Epithelial cell of proximal tubule (primary cell): ENCODE results near the gene SLC12A4. TPM values are rescaled to one million over a fixed set of nuclear protein-coding genes. Genes with fewer than 3 reads are reported as not detected.
A peak's percentile ranks its signal among the peaks of the same experiment; 100 is the strongest.
"Not testable (repeated sequence)": the region's sequence is repeated elsewhere in the genome, so short reads cannot be mapped to it uniquely, and the experiment has no call there.

Experiments used
- DNase-seq: peaks from one replicate; pipeline ENCODE4 v3.0.0-alpha.2; 2011; ENCODE audit warnings: low read depth
- H3K4me3 ChIP-seq: 2 replicates; pipeline ENCODE4 v1.5.1; 2011; ENCODE audit warnings: low read depth, mild to moderate bottlenecking, low read length
- CTCF ChIP-seq: conservative IDR thresholded peaks from 2 replicates; pipeline ENCODE4 v1.5.1; 2012; ENCODE audit warnings: low read depth, mild to moderate bottlenecking, low read length
- total RNA-seq: library from RNA; depleted of rRNA; stranded (reverse); fragments of >200 nt; gene quantifications from 2 replicates; pipeline ENCODE4 v1.2.3, GENCODE V29; 2015

Gene SLC12A4
- 46.8 and 50.7 TPM in 2 replicates for total RNA-seq

GRCh38 chr16:67968400-67969253 lies at the start of gene SLC12A4:
Gene SLC12A4, minus strand, starts transcription at chr16:67968637. Its CDS starts 84 bp downstream, at chr16:67968553.
- TF ChIP-seq CTCF = no peak
- no peak for DNase-seq
- H3K4me3 ChIP-seq = peak within 1 kb of the TSS; percentile 72

- no peak within 1 kb of the TSS for H3K4me3 ChIP-seq
- TF ChIP-seq CTCF = no peak
- DNase-seq = no peak
Measured at GRCh38 chr16:68015681-68016080, 47.2 kb upstream of the SLC12A4 start, which contains the start of gene DPEP2NB. Gene DPEP2NB, minus strand, starts transcription at chr16:68015911. Its CDS starts 141 bp downstream, at chr16:68015770.

- no peak overlapping the region for H3K4me3 ChIP-seq
- DNase-seq = no peak
- no peak for TF ChIP-seq CTCF
Measured at GRCh38 chr16:68013440-68013839, 45.0 kb upstream of the SLC12A4 start.

GRCh38 chr16:68009872-68010271 lies 41.4 kb upstream of the SLC12A4 start:
- DNase-seq, H3K4me3 ChIP-seq: not testable (repeated sequence)

- DNase-seq = no peak
- no peak for TF ChIP-seq CTCF
- H3K4me3 ChIP-seq = no peak overlapping the region
Measured at GRCh38 chr16:68009157-68009735, 40.8 kb upstream of the SLC12A4 start.

GRCh38 chr16:68005786-68006286 lies 37.4 kb upstream of the SLC12A4 start:
- TF ChIP-seq CTCF = no peak
- no peak overlapping the region for H3K4me3 ChIP-seq
- DNase-seq = no peak

GRCh38 chr16:68005211-68005610 lies 36.8 kb upstream of the SLC12A4 start:
- no peak overlapping the region for H3K4me3 ChIP-seq
- no peak for TF ChIP-seq CTCF
- DNase-seq = no peak
